PC-9 (cell line): ENCODE results near the gene SLC7A5. TPM values are rescaled to one million over a fixed set of nuclear protein-coding genes. Genes with fewer than 3 reads are reported as not detected.
A peak's percentile ranks its signal among the peaks of the same experiment; 100 is the strongest.
"Not testable (repeated sequence)": the region's sequence is repeated elsewhere in the genome, so short reads cannot be mapped to it uniquely, and the experiment has no call there.

Experiments
- Bru-seq: library from RNA; stranded (reverse); fragments of 400-500 nt; gene quantifications from one replicate; lab custom pipeline; 2021; lab: Mats Ljungman, UMichigan
- BruChase-seq, 2 experiments: library from RNA; stranded (reverse); fragments of 400-500 nt; gene quantifications; one replicate each; lab custom pipeline; 2021; lab: Mats Ljungman, UMichigan
- BruUV-seq: library from RNA; stranded (reverse); fragments of 400-500 nt; replicated peaks from 2 replicates; lab custom pipeline; 2021; lab: Mats Ljungman, UMichigan
- CTCF ChIA-PET: fragments of 300-600 bp; sonication (Branson Sonifier 250); formaldehyde crosslinking; loops from one replicate; lab custom pipeline; 2022; ENCODE audit warnings: antibody characterized with exemption; lab: Charles Lee
- POLR2A ChIA-PET: fragments of 300-600 bp; sonication (Branson Sonifier 250); formaldehyde crosslinking; loops from one replicate; lab custom pipeline; 2022; ENCODE audit warnings: antibody characterized with exemption; ENCODE audit not compliant: unreplicated experiment; lab: Charles Lee
- DNase-seq, 2 experiments: peaks; one replicate each; pipeline versions ENCODE4 v3.0.0 to v3.0.0-alpha.2; 2015 to 2022; ENCODE audit warnings: mixed read lengths in 1 of 2
- H2AFZ ChIP-seq: fragments of 200-600 bp; sonication (generic); 2 replicates; pipeline ENCODE4 v1.8.1; 2017; ENCODE audit warnings: antibody characterized with exemption
- H3F3A ChIP-seq: fragments of 200-600 bp; sonication (generic); 2 replicates; pipeline ENCODE4 v1.8.1; 2017; ENCODE audit warnings: antibody characterized with exemption, mild to moderate bottlenecking, low read depth; ENCODE audit not compliant: insufficient read depth
- H3K27ac ChIP-seq: fragments of 200-600 bp; sonication (generic); 2 replicates; pipeline ENCODE4 v1.6.1; 2016; ENCODE audit warnings: mixed run types
- H3K27me3 ChIP-seq: fragments of 200-600 bp; sonication (generic); 2 replicates; pipeline ENCODE4 v1.6.1; 2016; ENCODE audit warnings: low read depth, mixed run types; ENCODE audit not compliant: insufficient read depth
- H3K36me3 ChIP-seq: fragments of 200-600 bp; sonication (generic); 2 replicates; pipeline ENCODE4 v1.6.1; 2016; ENCODE audit warnings: low read depth, mixed run types
- H3K4me1 ChIP-seq: fragments of 200-600 bp; sonication (generic); replicated peaks from 2 replicates; pipeline ENCODE4 v1.6.1; 2016; ENCODE audit warnings: mixed run types; ENCODE audit not compliant: insufficient read depth
- H3K4me2 ChIP-seq: fragments of 200-600 bp; sonication (generic); 2 replicates; pipeline ENCODE4 v1.6.1; 2017; ENCODE audit warnings: mixed run types
- H3K4me3 ChIP-seq: fragments of 200-600 bp; sonication (generic); 2 replicates; pipeline ENCODE4 v1.6.1; 2016; ENCODE audit warnings: mixed run types
- H3K79me2 ChIP-seq: fragments of 200-600 bp; sonication (generic); 2 replicates; pipeline ENCODE4 v1.6.1; 2017; ENCODE audit warnings: low read depth, mixed run types
- H3K9me2 ChIP-seq: fragments of 200-600 bp; sonication (generic); 2 replicates; pipeline ENCODE4 v1.8.1; 2017; ENCODE audit warnings: mild to moderate bottlenecking; ENCODE audit not compliant: insufficient read depth
- H3K9me3 ChIP-seq: fragments of 200-600 bp; sonication (generic); 2 replicates; pipeline ENCODE4 v1.8.1; 2016; ENCODE audit warnings: low read depth; ENCODE audit not compliant: insufficient read depth
- H4K20me1 ChIP-seq: fragments of 200-600 bp; sonication (generic); 2 replicates; pipeline ENCODE4 v1.8.1; 2017; ENCODE audit not compliant: insufficient read depth
- EZH2 ChIP-seq: fragments of 200-600 bp; sonication (generic); IDR thresholded peaks from 2 replicates; pipeline ENCODE4 v1.8.0; 2017; ENCODE audit warnings: antibody characterized with exemption, low read depth
- intact Hi-C: fragments of 100-400 bp; cut with micrococcal nuclease; formaldehyde crosslinking; loops from one replicate; pipeline ENCODE4 v1.10.0; 2022; ENCODE audit not compliant: unreplicated experiment
- long read RNA-seq: library from polyadenylated mRNA; stranded (forward); transcript quantifications from one replicate; pipeline ENCODE4 v2.0.0, GENCODE V29; 2022
- total RNA-seq: library from RNA; stranded (reverse); gene quantifications from 2 replicates; pipeline ENCODE4 v1.2.3, GENCODE V29; 2021
- TF ChIP-seq, protein P1 (sequence below): fragments of 200-600 bp; sonication (generic); conservative IDR thresholded peaks from 2 replicates; pipeline ENCODE4 v1.6.1; 2017; ENCODE audit warnings: mixed run types, antibody characterized with exemption, mild to moderate bottlenecking, moderate library complexity

Gene SLC7A5
- total RNA-seq (357 and 496 TPM in 2 replicates), Bru-seq, nascent RNA (percentile 95 among the genes with signal in this experiment), BruChase-seq, experiment 1, labeled RNA remaining after a 2-hour chase (percentile 96 among the genes with signal in this experiment), BruChase-seq, experiment 2, labeled RNA remaining after a 6-hour chase (percentile 99 among the genes with signal in this experiment)
- long read RNA-seq, full-length matches to known transcripts = 96 of 338 reads
- long read RNA-seq, partial matches to known transcripts = 25 of 338 reads
- long read RNA-seq, other reads (novel, unspliced or antisense) = 217 of 338 reads

DNA sequence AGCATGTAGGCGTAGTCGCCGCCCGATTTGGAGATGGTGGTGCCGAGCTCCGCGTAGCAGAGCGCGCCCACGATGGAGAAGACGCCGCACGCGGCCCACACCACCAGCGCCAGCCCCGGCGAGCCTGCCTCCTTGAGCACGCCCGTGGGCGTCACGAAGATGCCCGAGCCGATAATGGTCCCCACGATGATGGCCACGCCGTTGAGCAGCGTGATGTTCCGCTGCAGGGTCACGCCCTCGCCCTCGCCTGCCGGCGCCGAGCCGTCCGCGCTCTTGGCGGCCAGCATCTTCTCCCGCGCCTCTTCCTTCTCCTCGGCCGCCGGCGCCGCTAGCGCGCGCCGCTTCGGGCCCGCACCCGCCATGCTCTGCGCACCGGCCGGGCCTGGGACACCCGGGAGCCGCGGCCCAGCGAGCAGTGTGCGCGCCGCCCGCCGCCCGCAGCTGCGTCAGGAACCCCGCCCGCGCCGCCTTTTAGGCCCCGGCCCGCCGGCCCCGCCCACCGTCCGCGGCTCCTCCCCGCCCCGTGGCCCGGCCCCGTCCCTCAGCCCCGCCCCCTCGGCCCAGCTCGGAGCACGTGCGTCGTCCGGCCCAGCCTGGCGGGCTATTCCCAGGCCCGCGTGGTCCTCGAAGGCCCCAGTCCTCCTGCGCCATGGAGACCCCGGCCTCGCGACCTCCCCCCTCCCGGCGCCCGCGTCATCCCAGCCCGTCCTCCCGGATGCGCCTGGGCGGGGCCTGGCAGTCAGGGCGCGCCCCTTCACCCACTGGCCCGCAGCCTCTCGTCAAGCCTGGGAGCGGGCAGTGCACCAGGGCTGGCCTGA, at the start of gene SLC7A5:
Gene SLC7A5 (minus strand): TSS at position 447 of the 818 bp plus-strand sequence. CDS start 85 bp downstream, at position 362.
- POLR2A ChIA-PET = interaction anchor here (0.5 to 0.7 kb wide), 8 partner anchors 15 to 916 kb away, joined by 3 to 13 read pairs (median 4); partner anchors contain the start of gene PIEZO1
- peak within 1 kb of the TSS; percentile 98 for H3K4me2 ChIP-seq
- peak within 1 kb of the TSS; percentile 85 for H3K27ac ChIP-seq
- H3K4me1 ChIP-seq = peaks cover 53% of the 10 kb centered on the region
- H3K79me2 ChIP-seq = peaks cover 49% of the 10 kb centered on the region
- intact Hi-C loops = loop anchor here (5.0 kb wide), 3 partner anchors 463 to 893 kb away; partner anchors contain the start of gene MAP1LC3B
- DNase-seq = peak in 1 of 2 experiments; percentile 88
- H3K9me2 ChIP-seq, H3K9me3 ChIP-seq, H3F3A ChIP-seq, CTCF ChIA-PET, H2AFZ ChIP-seq, H3K27me3 ChIP-seq, BruUV-seq: not testable (repeated sequence)
- peak within 1 kb of the TSS; percentile 74 for H3K4me3 ChIP-seq
- peaks cover 28% of the 10 kb centered on the region for H4K20me1 ChIP-seq
- peaks cover 11% of the 10 kb centered on the region for H3K36me3 ChIP-seq

DNA sequence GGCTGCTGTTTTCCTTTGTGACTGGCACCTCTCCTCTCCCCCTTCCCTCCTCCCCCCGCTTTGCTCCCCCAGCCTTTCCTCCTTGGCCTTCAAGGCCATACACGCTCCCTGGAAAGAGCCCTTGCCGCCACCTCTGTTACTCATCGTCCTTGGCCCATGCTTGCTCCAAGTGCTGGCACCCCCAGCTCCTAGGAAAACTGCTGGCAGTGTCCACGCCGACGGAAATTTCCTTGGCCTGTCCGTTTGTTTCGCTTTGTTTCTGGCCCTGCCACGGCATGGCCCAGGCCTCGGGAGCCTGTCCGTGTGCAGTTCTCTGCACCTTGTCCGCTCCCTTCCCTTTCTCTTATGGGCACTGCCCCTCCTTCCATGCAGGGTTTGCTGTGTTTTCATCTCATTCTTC, 49.0 kb upstream of the SLC7A5 start:
- ChIA-PET CTCF (no interaction called here), POLR2A (no interaction called here)
- no peak overlapping the region for H3K4me3 ChIP-seq
- TF ChIP-seq, protein P1, sequence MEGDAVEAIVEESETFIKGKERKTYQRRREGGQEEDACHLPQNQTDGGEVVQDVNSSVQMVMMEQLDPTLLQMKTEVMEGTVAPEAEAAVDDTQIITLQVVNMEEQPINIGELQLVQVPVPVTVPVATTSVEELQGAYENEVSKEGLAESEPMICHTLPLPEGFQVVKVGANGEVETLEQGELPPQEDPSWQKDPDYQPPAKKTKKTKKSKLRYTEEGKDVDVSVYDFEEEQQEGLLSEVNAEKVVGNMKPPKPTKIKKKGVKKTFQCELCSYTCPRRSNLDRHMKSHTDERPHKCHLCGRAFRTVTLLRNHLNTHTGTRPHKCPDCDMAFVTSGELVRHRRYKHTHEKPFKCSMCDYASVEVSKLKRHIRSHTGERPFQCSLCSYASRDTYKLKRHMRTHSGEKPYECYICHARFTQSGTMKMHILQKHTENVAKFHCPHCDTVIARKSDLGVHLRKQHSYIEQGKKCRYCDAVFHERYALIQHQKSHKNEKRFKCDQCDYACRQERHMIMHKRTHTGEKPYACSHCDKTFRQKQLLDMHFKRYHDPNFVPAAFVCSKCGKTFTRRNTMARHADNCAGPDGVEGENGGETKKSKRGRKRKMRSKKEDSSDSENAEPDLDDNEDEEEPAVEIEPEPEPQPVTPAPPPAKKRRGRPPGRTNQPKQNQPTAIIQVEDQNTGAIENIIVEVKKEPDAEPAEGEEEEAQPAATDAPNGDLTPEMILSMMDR = no peak
- TF ChIP-seq EZH2 = no peak
- H3K9me3 ChIP-seq = no peaks in the 10 kb centered on the region
- H3K9me2 ChIP-seq = no peaks in the 10 kb centered on the region
- H3K36me3 ChIP-seq = no peaks in the 10 kb centered on the region
- H3K27me3 ChIP-seq = 0 out of 2 replicates have a peak, but pooled peaks cover 5% of the 10 kb centered on the region
- no peaks in the 10 kb centered on the region for H4K20me1 ChIP-seq
- H3K27ac ChIP-seq = no peak overlapping the region
- no peak overlapping the region for H2AFZ ChIP-seq
- no peak overlapping the region for H3K4me2 ChIP-seq
- intact Hi-C loops = no loop called here
- no peaks in the 10 kb centered on the region for H3K4me1 ChIP-seq
- H3F3A ChIP-seq = no peaks in the 10 kb centered on the region; the same call in 1 of the 2 replicates
- no peaks in the 10 kb centered on the region for H3K79me2 ChIP-seq
- no peak for DNase-seq
- no TSS peak for BruUV-seq

DNA sequence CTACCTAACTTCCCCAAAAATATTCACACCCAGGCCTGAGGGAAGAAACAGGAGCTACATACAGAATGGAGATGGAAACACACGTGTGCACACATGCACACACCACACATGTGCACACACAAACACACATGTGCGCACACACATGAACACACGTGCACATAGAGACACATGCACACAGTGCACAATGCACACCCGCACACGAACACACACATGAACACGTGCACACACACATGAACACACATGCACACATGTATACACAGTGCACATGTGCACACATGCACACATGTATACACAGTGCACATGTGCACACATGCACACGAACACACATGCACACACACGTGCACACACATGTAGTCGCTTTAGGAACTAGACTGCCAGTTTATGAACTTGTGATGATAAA, 48.2 kb upstream of the SLC7A5 start:
- no peak overlapping the region for H3K4me3 ChIP-seq
- no peaks in the 10 kb centered on the region for H3K9me3 ChIP-seq
- H3K27ac ChIP-seq = no peak overlapping the region
- BruUV-seq = no TSS peak
- no peak overlapping the region for H3K4me2 ChIP-seq
- no peaks in the 10 kb centered on the region for H4K20me1 ChIP-seq
- no peaks in the 10 kb centered on the region for H3K36me3 ChIP-seq
- H3K9me2 ChIP-seq = no peaks in the 10 kb centered on the region
- CTCF ChIA-PET = no interaction called here
- no peak for DNase-seq
- H2AFZ ChIP-seq = no peak overlapping the region
- H3K27me3 ChIP-seq = no peaks in the 10 kb centered on the region
- intact Hi-C loops = no loop called here
- no peaks in the 10 kb centered on the region; the same call in 1 of the 2 replicates for H3F3A ChIP-seq
- H3K79me2 ChIP-seq = no peaks in the 10 kb centered on the region
- POLR2A ChIA-PET = no interaction called here
- no peak for TF ChIP-seq EZH2
- TF ChIP-seq, protein P1 = no peak
- no peaks in the 10 kb centered on the region for H3K4me1 ChIP-seq
